GM19193 (cell line): ENCODE measurements around the gene ARV1.

Experiments used
- POLR2A ChIP-seq: IDR thresholded peaks from 4 replicates; pipeline ENCODE4 v1.6.1; 2011; ENCODE audit not compliant: insufficient read depth, insufficient read length; ENCODE audit errors: extremely low read depth

ARV1 gene

DNA sequence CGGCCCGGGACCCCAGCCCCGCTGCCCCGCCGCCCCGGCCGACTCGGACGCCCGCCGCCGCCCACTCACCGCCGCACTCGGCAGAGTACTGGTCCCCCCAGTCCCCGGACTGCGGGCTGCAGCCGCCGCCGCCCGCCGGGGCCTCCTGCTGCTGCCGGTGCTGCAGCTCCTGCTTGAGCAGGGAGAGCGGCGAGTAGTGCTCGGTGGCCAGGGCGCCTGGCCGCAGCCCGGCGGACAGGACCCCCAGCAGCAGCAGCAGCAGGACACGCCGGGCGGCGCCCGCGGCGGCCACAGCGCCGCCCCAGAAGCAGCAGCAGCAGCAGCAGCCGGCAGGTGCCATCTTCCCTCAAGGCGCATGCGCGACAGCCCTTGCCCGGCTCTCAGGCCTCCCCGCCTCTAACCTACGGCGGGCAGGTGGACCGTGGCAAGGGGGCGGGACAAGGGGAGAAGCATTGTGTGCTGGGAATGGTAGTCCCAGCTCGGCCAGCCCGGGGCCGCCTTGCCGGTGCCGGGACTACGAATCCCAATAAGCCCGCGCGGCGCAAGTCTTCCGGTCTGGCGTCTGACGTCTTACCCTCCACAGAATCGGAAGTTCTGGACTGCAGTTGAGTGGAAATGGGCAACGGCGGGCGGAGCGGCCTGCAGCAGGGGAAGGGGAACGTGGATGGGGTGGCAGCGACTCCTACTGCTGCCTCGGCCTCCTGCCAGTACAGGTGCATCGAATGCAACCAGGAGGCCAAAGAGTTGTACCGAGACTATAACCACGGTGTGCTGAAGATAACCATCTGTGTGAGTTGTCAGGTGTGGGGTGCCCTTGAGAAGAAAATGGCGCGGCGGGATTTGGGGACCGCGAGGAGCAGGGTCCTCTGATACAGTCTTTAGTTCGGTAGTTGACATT is at the start of gene ARV1, which contains the start of gene TTC13:
Gene ARV1 (plus strand): TSS at position 604 of the 898 bp plus-strand sequence. CDS start 12 bp downstream, at position 616.
Gene TTC13 (minus strand): TSS at position 371 of the 898 bp plus-strand sequence. CDS start 31 bp downstream, at position 340.
- peak; percentile 88 for TF ChIP-seq POLR2A

DNA sequence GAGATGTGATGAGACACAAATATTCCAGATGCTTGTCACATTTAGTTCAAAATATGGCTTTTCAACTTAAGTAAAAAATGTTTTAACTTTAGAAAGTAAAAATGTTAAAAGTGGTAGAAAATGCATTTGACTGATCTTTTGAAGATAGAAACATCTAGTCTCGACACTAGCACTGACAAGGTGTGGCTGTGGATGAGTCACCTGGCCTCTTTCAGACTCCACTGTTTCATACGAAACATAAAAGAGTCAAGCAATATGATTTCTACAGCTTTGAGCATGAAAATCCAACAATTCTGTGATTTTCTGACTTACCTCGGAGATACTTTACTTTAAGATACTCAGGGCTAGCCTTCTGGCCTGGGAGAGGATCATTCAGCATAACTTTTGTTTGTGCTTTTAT is 47.9 kb upstream of the ARV1 start:
- no peak for TF ChIP-seq POLR2A

DNA sequence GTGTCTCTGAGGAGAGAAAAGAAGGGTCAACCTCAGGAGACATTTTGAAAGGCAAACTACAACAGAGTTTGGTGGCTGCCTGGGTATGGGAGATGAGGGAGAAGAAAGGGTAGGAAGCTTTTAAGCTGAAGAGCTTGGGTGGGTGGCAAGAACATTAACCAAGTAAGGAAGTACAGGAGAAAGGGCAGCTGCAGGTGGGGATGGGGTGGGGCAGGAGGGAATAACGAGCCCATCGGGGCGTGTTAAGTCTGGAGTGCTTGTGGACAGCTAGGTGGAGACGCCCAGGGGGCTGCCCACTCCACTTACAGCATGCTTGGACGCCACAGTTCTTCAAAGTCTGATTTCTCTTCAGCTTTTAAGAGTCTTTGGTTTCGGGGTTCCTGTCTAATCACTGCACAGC is 43.0 kb upstream of the ARV1 start:
- no peak for TF ChIP-seq POLR2A

DNA sequence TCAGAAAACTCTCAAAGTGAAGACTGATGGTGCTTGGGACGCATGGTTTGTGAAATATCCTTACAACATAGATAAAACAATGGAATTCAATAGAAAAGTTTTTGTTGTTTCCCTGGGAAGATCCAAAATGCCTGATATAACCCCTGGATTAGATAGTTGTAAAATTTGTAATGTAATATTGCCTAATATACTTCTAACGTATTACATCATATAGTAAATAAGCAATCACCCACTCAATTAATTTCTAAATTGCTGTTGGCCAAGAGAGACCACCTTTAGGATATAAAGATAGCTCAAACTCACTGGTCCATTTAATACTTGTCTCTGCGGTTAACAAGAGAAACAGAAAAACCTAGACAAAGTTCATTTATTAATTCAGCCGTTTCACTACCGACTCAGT is 42.4 kb upstream of the ARV1 start:
- no peak for TF ChIP-seq POLR2A

DNA sequence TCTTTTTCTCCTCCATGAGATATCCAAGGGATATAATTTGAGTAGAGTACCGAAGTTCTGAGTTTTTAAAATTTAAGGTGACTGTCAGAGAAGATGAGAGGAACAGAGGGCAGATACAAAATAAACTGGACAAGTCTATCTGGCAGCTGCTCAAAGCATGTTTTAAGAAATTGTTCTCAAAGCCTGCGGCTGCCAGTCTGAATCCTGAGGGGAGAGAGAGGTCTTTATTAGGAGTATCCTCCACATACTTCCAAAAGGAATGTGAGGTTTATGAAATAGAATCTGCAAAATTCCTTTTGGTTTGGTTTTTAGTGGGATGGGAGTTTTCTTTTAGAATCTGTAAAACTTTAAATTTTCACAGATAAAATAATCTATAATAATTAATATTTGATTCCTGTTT is 41.5 kb upstream of the ARV1 start:
- no peak for TF ChIP-seq POLR2A

DNA sequence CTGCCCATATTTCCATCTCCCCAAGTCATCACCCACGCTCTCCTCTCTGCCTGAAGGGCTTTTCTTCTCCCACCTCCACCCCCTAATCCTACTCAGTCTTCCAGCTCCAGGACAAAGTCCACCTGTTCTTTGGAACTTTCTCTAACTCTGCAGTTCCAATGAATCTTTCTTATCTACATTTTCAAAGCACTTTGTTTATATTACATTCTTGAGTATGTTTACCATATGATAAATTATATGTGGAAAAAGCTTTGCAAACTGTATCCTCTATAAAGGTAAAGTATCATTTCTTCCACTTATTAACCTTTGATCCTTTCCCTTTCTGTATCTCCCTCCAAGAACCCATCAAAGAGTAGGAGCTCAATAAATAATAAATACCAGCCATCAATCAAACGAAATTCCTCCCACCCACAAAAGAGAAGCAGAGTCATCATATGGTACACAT is 39.9 kb upstream of the ARV1 start:
- TF ChIP-seq POLR2A, result no peak

DNA sequence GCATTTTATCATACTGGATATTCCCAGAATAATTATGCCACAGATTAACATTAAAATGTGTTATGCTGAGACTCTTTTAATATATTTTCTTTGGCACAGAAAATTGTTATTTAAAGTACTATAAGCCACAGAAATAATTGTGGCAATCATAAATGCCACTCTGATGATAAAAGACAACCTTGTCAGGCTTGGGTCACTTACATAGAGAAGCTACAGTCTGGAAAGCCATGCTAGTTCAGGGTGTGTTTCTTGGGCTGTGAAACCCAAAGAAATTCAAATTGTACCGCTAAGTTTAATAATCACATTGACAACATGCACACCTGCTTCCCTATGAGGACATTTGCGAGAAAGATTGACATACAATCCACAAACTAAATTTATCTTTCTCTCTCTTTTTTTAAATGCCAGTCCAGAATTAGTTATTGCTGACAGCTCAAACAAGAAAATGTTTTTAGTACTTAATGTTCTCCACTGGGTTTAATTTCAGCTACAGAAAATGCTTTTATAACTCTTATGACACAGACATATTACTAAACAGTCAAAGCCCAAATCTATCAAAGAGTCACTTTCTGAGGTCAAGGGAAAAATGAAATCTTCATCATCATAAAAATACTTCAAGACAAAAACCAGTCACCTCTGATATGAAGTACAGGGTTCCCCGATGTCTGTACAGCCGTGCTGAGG is 38.9 kb upstream of the ARV1 start:
- no peak for TF ChIP-seq POLR2A

DNA sequence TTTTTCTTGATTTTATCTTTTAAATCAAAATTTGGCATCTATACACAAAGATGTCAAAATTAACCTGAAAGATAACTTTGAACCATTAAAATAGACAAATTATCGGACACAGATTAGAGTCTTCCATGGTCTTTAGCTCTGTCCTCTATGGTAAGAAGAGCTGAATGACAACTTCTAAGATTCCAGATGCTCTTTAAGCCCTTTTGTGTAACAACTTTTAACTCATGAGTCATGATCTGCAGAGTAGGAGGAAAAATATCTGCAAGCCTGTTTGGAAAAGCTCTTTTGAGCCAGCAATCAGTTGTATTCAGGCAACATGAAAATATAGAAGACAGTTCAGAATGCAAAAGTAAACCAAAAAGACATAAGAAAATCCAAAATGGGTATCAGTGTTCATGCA is 38.0 kb upstream of the ARV1 start:
- TF ChIP-seq POLR2A, result no peak

DNA sequence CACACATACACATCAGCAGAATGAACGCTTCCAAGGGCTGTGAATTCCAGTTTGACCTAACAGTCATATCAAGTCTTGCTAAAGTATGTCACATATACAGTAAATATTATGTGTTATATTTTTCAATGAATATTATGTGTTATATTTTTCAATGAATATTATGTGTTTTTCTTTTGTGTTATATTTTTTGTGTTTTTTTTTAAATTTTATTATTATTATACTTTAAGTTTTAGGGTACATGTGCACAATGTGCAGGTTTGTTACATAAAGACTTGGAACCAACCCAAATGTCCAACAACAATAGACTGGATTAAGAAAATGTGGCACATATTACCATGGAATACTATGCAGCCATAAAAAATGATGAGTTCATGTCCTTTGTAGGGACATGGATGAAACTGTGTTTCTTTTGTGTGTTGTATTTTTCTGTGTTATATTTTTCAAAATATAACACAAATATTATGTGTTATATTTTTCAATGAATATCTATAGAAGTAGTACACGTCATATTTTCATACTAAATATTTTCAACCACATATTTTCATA is 35.8 kb upstream of the ARV1 start:
- no peak for TF ChIP-seq POLR2A

DNA sequence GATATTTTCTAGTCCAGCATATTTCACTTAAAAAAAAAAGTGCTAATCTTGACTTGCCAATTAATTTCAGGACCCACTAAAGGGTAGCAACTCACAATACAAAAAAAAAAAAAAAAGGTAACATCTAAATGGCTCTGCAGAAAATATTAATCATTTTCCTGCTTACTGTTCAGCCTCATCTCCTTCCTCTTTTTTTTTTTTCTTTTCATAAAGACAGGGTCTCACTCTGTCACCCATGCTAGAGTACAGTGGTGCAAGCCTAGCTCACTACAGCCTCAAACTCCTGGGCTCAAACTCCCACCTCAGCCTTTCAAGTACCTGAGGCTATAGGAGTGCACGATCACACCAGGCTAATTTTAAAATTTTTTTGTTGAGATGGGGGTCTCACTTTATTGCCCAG is 30.6 kb upstream of the ARV1 start:
- no peak for TF ChIP-seq POLR2A

DNA sequence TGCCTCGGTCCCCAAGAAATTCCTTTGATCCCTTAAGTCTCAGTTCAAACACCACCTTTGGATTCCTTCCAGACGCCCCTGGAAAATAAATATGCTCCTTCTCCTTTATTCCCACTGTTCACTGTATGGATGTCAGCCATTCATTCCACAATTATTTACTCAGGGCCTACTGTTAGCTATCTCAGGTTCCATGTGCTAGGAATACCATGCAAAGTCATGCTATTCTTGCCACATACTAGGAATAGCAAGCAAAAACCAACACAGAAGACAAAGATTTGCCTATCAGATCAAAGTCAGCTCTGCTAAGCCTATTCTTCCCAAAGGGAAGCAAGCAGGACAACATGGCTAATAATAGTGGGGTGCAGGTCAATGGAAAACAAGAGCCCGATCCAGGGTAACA is 30.0 kb upstream of the ARV1 start:
- TF ChIP-seq POLR2A, result no peak

DNA sequence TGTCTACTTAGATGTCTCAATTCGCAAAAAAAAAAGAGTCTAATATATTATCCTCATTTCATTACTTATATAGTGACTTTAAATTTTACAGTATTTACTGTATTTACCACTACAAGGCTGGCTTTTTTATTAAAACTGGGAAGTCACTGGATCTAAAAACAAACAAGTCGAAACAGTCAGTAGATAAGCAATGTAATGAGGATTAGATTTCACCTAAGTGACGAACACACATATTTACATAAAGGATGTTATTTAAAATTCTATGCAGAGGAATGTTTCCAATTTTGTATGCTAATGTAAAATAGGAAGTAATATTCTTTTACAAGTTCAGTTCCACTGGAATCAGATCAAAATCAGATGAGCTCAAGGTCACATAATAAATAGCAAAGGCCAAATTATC is 28.5 kb upstream of the ARV1 start:
- TF ChIP-seq POLR2A, result no peak

DNA sequence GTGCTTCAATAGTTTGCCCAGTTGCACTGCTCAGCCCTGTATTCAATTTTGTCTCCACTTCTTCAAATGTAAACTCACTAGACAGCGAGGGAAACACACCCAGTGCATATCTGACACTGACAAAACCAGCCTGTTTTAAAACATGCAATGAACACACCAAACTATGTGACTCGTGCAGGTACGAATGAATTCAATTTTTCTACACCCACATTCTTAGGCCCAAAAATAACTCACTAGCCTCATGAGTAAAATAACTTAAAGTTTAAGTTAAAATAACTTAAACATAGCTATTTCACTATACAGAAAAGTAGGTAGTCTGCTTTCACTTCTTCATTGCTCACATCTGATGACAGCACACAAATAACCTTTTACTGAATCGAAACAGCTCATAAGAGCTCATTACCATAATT is 21.3 kb upstream of the ARV1 start:
- no peak for TF ChIP-seq POLR2A

DNA sequence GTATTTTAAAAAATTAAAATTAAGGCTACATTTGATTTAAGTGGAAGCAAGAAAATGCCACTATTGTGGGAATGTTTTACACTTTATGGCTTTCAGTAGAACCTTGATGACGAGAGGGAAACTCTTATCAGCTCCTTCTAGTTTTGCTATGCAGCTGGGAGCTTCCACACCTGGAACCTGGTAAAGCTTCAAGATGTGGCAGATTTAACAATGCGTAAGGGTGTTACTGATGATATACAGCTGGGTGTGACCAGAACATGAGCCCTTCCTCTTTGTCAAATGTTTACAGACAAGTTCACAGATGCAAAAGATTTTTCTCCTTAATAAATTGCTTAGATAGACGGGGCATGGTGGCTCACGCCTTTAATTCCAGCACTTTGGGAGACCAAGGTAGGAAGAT is 20.5 kb upstream of the ARV1 start:
- no peak for TF ChIP-seq POLR2A

DNA sequence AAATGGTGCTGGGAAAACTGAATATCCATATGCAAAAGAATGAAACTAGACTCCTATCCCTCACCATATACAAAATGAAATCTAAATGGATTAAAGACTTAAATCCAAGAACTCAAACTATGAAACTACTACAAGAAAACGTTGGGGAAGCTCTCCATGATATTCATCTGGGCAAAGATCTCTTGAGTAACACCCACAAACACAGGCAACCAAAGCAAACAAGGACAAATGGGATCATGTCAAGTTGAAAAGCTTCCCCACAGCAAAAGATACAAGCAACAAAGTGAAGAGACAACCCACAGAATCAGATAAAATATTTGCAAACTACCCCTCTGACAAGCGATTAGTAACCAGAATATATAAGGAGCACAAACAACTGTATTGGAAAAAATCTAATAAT is 14.0 kb upstream of the ARV1 start:
- TF ChIP-seq POLR2A, result no peak

DNA sequence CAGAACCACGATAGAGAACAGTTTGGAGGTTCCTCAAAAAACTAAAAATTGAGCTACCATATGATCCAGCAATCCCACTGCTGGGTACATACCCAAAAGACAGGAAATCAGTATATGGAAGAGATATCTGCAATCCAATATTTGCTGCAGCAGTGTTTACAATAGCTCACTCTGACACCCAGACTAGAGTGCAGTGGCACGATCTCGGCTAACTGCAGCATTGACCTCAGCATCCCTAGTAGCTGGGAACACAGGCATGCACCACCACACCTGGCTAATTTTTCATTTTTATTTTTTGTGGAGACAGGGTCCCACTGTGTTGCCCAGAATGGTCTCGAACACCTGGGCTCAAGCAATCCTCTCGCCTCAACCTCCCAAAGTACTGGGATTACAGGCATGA is 13.4 kb upstream of the ARV1 start:
- no peak for TF ChIP-seq POLR2A

DNA sequence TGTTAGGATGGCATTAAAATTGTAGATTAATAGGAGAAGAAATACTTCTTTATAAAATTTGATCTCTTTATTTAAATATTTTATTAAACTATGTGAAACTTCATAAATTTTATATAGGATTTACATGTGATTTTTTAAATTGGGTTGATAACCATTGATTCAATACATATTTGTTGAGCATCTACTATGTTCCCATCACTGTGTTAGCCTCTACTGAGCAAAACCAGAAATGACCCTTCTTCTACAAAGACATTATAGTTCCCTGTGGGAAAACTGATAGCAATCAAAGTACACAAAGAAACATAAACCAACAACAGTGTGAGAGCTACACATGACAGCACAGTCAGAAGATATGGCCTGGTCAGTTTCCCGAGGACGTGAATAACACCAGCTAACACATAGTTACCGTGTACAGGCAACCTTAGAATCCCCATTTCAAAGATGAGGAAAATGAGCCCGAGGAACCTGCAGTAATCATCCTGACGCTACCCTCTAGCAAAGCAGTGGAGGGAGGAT is 12.5 kb upstream of the ARV1 start:
- TF ChIP-seq POLR2A, result no peak
